NCI-H2196 (cell line): ENCODE results near the gene MARCHF3.
A peak's percentile ranks its signal among the peaks of the same experiment; 100 is the strongest.
"Not testable (repeated sequence)": the region's sequence is repeated elsewhere in the genome, so short reads cannot be mapped to it uniquely, and the experiment has no call there.

Experiments
- DNase-seq: peaks from one replicate; lab custom pipeline; 2025; ENCODE audit not compliant: unreplicated experiment; lab: John Stamatoyannopoulos, UW

MARCHF3 gene

DNA sequence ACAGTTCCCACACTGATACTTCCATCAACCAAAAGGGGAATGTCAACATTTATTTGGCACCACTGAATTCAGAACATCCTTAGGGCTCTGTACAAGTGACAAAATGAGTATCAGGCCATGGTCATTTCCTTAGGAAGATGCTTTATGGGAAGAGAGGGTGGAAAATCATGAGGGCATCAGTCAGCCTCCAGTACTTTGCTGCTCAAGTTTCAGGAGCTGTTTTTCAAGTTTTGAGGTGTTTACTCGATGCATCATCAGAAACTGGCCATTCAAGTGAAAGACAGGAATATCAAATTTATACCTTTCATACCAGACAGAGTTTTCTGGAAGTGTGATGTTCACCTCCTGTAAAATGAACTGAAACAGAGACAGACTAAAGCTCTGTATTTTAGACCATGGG lies 21.2 kb upstream of the MARCHF3 start:
- no peak for DNase-seq

DNA sequence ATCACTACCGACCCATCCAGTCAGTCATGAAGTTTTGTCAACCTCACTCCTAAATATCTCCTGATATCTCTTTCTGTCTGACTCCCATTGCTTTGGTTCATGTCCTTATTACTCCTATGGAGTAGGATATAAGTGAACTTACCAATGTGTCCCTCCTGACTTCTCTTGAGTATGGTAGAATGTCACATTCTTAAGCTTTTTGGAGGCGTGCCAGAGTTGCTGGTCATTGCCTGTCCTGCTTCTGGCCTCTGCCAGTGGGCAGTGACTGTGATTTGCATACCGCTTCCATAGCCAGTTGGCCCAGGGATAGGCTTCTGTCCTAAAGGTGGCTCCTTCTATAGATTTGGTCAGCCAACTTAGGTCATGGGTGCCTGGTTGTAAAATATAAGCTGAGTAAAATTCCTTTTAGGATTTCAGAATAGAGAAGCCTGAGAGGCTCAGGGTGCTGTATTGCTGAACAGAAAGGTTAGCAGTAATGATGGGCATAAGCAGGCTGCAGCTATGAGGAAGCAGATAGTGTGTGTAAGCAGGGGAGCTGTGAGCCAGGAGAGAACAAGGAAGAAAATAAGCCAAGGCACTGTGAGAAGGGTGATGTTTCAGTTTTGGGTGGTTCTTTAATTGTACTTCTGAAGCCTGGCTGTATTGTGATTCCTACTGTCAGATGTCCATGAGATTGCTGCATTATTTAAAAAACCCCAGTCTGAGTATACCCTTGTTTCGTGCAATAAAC lies 16.1 kb upstream of the MARCHF3 start:
- no peak for DNase-seq

DNA sequence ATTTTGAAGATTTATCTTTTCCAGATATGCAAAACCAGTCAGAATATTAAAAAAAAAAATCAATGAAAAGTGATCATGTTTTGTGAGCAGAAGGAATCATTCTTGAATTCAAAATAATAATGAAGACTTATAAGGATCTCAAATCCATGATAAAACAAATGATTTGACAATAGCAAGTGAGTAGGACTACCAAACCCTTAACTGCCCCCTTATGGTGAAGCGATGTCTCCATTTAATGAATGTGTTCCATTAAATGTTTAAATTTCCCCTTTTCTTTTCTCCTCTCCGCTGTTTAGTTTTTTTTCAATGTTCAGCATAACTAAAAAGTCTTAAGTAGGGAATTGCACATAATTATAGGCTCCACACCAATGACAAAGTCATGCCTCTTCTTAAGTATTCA lies 12.2 kb upstream of the MARCHF3 start:
- DNase-seq = no peak

DNA sequence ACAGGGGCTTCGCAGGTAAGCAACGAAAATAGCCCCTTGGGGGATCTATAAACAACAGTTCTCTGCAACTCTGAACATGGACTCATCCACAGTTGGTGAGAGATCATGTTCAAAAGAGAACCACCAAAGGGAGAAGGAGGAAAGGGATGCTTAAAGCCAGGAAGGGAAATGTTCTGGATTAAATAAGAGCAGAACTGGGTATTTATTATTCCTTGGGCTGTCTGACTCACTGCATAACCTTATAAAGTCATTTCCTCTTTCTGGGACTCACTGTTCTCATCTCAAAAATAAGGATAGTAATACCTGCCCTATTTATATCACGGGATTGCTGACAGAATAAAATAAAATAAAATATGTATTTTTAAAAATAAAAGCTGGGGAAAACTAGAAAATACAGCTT lies 11.2 kb upstream of the MARCHF3 start:
- no peak for DNase-seq

DNA sequence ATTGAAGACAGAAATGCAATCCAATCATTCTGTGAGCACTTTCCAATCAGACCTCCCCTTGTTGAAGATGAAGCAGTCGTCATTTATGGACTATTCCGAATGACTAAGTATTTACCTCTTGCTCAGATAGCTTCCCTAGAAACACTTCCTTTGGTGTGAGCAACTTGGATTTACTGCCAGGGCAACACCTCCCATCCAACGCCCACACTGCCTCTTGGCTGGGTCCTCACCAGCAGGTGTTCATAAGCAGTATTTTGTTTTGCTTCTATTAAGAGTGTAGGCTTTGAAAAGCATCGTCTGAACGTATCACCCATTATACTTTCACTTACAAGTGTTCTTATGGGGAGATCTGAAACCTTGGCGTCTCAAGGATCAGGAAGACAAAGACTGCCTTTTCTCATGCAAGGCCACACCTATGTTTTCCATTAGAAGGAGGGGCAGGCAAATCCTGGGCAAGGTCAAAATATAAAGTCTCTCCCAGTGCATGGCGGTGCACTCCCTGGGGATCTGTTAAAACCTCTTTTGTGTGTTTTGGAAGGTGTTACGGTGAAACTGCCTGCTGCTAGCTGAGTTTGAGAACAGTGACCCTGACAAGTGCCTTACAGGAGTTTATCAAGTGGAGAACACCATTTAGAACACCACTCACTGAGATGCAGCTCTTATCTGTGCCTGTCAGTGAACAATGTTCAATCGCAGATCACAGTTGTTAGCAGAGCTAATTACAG lies 10.6 kb upstream of the MARCHF3 start:
- DNase-seq = peak; percentile 60

DNA sequence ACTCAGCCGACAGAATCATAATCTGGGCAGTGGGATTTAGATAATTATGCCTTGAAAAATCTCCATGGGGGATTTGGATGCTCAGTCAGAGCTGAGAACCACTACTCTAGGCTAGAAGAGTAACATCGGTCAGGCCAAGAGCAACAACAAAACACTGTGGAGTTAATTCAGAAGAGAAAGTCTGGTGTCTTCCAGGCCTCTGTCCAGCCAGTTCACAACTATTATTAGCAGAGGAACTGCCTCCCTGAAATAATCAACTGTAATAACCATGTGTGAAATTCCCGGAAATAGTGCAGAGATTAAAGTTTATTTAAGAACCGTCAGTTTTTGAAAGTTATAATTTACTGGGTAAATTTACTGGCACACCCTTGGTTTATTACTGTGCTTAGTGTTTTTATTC lies 8.2 kb upstream of the MARCHF3 start:
- no peak for DNase-seq

DNA sequence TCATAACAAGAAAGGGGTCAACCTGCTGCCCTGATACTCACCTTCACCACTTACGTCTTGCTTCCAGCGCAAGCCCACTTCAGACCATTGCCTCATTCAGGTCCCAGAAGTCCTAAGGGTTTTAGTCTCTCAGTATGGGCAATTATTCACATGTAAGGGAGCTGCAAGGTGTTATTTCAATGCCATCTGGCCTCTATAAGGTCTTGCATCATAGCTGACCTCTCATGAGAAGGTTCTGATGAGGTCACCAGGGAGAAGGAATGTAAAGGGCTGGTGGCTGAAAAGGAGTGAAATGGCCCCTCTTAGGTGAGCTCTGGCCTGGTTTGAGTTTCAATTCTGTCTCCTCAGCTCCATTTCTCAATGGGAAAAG lies 1.5 kb upstream of the MARCHF3 start:
- no peak for DNase-seq

DNA sequence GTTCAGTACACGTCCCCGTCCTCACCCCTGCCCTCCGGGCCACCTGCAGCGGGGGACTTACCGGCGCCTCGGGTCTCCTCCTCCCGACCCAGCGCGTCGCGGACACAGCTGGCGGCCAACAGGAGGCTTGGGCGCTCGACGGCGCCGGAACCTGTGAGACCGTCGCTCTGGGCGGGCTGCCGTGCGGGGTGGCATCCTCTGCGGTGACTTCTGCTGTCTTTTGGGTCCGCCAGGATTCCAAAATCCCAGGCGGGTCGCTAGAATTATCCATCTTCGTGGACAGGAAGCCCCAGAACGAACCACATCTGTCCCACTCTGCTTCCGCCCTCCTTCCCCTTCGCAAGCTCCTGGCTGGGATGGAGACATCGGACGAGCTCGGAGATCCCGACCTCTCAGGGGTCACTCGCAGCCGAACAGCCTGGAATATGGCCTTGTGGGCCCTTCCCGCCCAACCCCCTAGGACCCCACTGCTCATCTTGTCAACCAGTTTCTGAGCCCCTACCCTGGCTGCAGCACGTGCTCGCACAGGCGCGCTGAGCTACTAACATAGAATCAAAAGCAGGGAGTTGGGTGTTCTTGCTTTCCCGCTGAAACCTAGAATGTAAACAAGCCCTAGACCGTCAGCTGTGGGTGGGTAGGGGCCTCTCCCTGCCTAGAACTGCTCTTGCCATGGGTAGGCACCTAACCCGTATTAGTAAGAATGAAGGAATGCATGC lies 947 bp upstream of the MARCHF3 start:
- DNase-seq = no peak

DNA sequence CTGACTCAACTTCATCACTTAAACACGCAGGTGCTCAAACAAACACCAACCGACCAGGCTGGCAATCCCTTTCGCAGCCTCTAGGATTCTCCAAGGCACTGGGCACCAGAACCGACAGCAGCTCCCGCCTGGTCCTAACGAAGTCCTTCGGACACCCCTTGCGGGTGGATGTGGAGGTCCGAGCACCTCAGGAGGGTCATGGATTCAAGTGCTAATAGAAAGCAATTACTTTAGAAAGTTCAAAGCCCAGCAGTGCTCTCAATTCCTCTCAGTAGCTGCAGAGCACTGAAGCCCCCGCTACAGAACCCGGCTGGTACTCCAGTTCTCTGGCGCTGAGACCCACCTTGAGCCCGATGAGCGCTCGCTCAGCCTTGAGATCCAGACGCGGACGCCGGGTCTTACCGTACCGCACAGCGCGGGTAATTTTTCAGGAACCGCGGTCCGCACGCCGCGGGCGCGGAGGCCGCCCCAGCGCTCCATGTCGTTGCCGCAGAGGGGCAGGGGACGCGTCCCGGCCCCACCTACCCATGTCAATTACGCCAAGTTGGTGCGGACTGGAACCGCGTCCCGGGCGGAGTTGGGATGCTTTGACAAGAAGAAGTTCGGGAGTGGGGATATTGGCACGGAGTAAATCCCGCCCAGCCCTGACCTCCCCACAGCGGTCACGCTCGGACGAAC lies 638 bp downstream of the MARCHF3 start:
- peak; percentile 66 for DNase-seq

DNA sequence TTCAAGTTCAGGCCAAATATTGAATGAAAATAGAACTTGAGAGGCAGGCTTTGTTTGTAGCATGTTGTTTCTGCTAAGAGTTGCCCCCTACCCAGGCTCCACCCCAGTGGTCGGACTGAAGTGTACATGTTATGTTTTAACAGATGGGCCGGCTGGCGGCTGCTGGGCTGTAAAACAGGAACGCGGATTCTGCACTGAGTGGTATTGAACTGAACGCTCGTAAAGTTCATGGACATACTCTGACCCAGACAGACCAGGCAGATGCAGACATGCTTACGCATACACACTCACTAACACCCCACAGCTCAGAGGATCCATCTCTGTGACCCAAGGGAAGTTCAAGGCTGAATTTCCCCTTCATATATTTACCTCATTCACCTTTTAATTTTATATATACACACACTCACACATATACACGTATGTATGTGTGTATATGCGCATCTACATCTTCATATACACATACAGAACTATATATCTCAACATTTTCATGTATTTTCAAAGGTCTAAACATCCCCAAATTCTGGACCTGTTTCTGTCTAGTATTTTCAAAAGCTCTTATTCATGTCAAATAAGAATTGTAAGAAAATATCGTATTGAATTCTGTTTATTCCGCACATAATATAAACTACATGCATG lies 1.4 kb downstream of the MARCHF3 start:
- no peak for DNase-seq

DNA sequence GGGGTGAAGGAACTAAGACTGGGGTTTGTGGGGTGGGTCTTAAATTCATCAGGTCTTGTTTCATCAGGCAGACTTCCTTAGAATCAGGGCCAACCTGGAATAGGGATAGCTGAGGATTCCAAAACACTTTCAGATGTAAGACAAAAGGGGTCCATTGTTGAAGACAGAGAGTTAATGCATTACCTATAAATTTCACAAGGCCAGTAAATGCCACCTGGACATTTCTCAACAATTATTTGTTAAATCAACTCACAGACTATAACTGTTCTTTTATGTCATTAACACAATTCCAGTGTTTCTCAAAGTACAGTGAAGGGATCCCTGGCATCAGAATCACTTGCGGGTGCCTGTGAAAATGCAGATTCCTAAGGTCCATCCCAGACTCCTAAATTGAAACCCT lies 2.8 kb downstream of the MARCHF3 start:
- no peak for DNase-seq

DNA sequence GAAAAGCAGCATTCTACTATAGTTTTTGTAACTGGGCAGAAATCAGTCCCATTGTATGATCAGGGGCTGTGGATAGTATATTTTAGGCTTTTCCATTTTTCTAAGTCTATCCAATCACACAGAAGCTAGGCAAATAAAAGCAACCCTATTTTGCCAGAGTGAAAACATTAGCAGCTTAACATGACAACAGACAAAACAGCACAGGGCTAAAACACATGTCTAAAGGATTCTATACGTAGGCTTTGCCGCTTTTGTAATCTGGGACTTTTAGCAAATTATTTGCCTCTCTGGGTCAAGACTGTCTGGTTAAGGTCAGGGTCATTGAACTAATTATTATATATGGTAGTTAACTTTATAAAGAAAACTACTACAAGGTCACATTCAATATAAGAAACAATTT lies 4.2 kb downstream of the MARCHF3 start:
- no peak for DNase-seq

DNA sequence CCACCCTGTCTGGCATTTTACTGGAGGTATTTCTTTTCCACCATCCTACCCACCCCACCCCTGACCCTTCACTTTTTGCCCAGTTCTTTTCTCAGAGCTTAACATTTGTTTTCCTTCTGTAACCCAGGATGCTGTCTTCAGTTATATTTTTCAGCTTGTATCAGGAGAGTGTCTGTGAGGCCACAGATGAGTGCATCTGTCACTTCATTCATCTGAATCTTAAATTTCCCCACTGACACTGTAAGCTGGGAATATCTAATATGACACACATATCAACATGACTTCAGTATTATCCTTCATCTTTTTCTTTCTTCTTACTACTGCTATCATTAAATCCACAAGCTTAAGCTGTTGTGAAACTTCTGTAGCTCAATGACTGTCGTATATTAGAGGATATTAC lies 4.9 kb downstream of the MARCHF3 start:
- no peak for DNase-seq

DNA sequence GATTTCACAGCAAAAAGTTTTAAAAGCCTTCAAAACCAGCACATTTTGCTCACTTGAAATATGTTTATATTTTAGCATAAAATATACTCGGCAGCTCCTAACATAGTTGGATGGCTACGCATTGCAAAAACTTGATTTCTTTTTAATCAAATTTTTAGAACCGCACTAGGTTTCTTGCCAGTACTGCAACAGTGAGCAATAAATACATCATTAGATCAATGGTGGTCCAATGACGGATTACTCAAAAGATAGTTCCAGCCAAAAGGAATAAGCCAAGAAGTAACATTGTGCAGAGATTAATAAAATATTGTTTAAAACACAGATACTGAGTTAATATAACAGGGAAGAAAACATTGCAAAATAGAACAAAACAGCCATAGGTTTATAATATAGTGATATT lies 5.5 kb downstream of the MARCHF3 start:
- DNase-seq = no peak

DNA sequence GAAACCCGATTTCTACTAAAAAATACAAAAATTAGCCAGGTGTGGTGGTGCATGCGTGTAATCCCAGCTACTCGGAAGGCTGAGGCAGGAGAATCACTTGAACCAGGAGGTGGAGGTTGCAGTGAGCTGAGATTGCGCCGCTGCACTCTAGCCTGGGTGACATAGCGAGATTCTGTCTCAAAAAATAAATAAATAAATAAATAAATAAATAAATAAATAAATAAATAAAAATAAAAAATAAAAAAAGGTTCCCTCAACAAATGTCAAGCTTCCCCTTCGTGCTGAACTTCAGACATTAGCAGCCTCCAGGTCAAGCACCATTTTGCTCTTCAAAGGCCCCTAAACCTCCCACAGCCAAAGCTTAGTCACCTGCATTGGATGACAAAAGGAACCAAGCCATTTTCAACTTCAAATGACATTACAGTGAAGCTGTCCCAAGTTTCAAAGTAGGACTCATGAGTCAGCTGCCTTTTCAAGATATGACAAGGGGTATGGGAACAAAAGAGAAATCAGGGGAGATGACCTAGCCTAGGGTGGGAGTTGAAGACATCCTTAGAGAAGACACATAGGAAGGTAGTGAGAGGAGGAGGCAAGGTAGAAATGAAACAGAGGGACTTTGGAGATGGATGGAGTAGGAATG lies 6.7 kb downstream of the MARCHF3 start:
- DNase-seq = not testable (repeated sequence)

DNA sequence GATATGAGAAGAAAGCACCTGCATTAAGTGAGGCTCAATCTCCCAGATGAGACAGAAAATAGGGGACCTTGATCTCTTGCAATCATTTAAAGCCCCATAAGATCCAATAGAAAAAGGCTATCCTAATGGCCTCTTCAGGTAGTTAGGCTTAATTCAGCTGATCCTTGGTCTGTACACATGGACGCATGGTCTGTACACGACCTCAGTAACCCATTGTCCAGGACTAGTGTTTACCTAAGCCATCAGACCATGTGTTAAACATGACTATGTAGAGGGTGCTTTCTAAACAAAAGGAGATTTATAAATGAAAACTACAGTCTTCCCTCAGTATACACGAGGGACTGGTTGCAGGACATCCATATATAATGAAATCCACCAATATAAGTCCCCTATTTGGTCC lies 7.5 kb downstream of the MARCHF3 start:
- DNase-seq = no peak

DNA sequence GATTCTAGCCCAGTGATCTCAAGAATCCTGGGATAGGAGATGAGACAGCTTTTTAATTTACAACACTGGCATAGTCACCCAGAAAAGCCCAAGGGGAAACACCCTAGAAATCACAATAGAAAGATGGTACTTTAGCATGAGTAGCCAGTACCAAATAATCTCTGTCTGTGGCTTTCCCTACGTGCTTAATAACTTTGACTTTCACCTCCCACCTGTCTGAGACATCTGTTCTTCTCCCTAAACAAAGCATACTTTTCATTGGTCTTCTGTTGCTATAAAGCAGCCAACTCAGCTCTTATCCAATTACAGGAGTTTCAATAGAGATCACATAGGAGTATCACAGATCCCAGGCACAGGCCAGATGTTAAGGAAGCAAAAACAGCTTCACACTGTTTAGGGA lies 10.4 kb downstream of the MARCHF3 start:
- no peak for DNase-seq

DNA sequence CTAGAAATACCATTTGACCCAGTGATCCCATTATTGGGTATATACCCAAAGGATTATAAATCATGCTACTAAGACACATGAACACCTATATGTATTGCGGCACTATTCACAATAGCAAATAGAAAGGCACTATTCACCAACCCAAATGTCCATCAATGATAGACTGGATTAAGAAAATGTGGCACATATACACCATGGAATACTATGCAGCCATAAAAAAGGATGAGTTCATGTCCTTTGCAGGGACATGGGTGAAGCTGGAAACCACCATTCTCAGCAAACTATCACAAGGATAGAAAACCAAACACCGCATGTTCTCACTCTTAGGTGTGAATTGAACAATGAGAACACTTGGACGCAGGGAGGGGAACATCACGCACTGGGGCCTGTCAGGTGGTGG lies 13.6 kb downstream of the MARCHF3 start:
- DNase-seq = not testable (repeated sequence)

DNA sequence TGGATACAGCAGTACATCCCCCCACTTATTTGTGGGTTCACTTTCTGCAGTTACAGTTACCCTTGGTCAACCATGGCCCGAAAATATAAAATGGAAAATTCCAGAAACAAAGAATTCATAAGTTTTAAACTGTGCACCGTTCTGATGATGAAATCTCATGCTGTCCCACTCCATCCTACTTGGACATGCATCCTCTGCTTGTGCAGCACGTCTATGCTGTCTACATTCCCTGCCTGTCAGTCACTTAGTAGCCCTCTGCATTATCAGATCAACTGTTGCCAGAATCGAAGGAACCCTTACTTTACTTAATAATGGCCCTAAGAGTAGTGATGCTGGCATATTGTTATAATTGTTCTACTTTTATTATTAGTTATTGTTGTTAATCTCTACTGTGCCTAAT lies 14.6 kb downstream of the MARCHF3 start:
- DNase-seq = no peak

DNA sequence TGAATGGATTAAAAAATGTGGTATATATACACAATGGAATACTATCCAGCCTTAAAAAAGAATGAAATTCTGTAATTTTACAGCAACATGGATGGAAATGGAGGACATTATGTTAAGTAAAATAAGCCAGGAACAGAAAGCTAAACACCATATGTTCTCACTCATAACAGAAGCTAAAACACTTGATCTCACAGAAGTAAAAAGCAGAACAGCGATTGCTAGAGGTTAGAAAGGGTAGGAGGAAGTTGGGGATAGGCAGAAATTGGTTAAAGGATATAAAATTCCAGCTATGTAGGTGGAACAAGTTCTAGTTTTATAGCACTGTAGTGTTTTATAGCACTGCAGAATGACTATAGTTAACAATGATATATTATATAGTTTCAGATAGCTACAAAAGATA lies 15.8 kb downstream of the MARCHF3 start:
- DNase-seq = no peak

DNA sequence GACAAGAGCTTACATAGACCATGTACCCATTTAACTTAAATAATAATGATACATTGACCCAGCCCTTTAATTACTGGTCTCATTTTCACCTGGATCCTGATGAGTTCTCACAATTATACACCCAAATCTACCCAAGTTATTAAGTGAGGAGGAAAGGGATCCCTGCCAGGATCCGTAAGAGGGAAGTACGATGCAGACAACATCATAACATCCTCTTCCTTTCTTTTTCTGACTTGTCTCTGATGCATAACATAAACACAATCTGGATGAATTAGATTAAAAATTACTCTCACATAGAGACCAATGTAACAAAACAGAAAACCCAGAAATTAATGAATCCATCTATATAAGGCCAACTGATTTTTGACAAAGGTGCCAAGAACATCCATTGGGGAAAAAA lies 17.0 kb downstream of the MARCHF3 start:
- DNase-seq = no peak
